ENCODE results near the gene DPP7.
"Not testable (repeated sequence)": the region's sequence is repeated elsewhere in the genome, so short reads cannot be mapped to it uniquely, and the experiment has no call there.

Gene DPP7

GRCh38 chr9:137068539-137069507, 45.7 kb downstream of the DPP7 start:
- TF ChIP-seq TAF1 (IDR thresholded peaks at IDR 0.05; ENCODE audit: borderline replicate concordance, low read depth, low read length) (no peak), POLR2A (IDR thresholded peaks at IDR 0.05; ENCODE audit: low read depth, low read length) (no peak), POLR2AphosphoS5 (IDR thresholded peaks at IDR 0.05; ENCODE audit: low read depth, low read length) (no peak)
- no peak for DNase-seq (ENCODE audit: insufficient read length)
- peak; percentile 38 for FAIRE-seq

GRCh38 chr9:137067860-137068538, 46.5 kb downstream of the DPP7 start:
- TF ChIP-seq POLR2AphosphoS5 (IDR thresholded peaks at IDR 0.05; ENCODE audit: low read depth, low read length), result no peak
- no peak for TF ChIP-seq POLR2A (IDR thresholded peaks at IDR 0.05; ENCODE audit: low read depth, low read length)
- TF ChIP-seq TAF1 (IDR thresholded peaks at IDR 0.05; ENCODE audit: borderline replicate concordance, low read depth, low read length), result no peak
- DNase-seq (ENCODE audit: insufficient read length) (peak; percentile 85), FAIRE-seq (peak; percentile 89)

- FAIRE-seq, result no peak
- DNase-seq (ENCODE audit: insufficient read length), result no peak
- TF ChIP-seq TAF1 (IDR thresholded peaks at IDR 0.05; ENCODE audit: borderline replicate concordance, low read depth, low read length) (no peak), POLR2A (IDR thresholded peaks at IDR 0.05; ENCODE audit: low read depth, low read length) (no peak), POLR2AphosphoS5 (IDR thresholded peaks at IDR 0.05; ENCODE audit: low read depth, low read length) (no peak)
These were observed 48.3 kb downstream of the DPP7 start for GRCh38 chr9:137066096-137066861.

GRCh38 chr9:137065336-137065967, 49.1 kb downstream of the DPP7 start:
- FAIRE-seq (no peak), DNase-seq (ENCODE audit: insufficient read length) (no peak)

GRCh38 chr9:137064880-137065164, 49.7 kb downstream of the DPP7 start:
- DNase-seq (ENCODE audit: insufficient read length) (no peak), FAIRE-seq (no peak)
- TF ChIP-seq POLR2A (IDR thresholded peaks at IDR 0.05; ENCODE audit: low read depth, low read length) (no peak), POLR2AphosphoS5 (IDR thresholded peaks at IDR 0.05; ENCODE audit: low read depth, low read length) (no peak), TAF1 (IDR thresholded peaks at IDR 0.05; ENCODE audit: borderline replicate concordance, low read depth, low read length) (no peak)

More at GRCh38 chr9:137065336-137065967, 49.1 kb downstream of the DPP7 start:
- no peak for TF ChIP-seq TAF1 (IDR thresholded peaks at IDR 0.05; ENCODE audit: borderline replicate concordance, low read depth, low read length)
- TF ChIP-seq POLR2A (IDR thresholded peaks at IDR 0.05; ENCODE audit: low read depth, low read length), result no peak
- no peak for TF ChIP-seq POLR2AphosphoS5 (IDR thresholded peaks at IDR 0.05; ENCODE audit: low read depth, low read length)

- TF ChIP-seq POLR2A (IDR thresholded peaks at IDR 0.05; ENCODE audit: low read depth, low read length) (no peak), POLR2AphosphoS5 (IDR thresholded peaks at IDR 0.05; ENCODE audit: low read depth, low read length) (no peak), TAF1 (IDR thresholded peaks at IDR 0.05; ENCODE audit: borderline replicate concordance, low read depth, low read length) (no peak)
- DNase-seq (ENCODE audit: insufficient read length), result peak; percentile 71
- FAIRE-seq, result peak; percentile 88
These were observed 50.3 kb downstream of the DPP7 start for GRCh38 chr9:137064027-137064879.

GRCh38 chr9:137063311-137064026, 51.1 kb downstream of the DPP7 start:
- DNase-seq (ENCODE audit: insufficient read length) (no peak), FAIRE-seq (no peak)
- TF ChIP-seq POLR2A (IDR thresholded peaks at IDR 0.05; ENCODE audit: low read depth, low read length) (no peak), POLR2AphosphoS5 (IDR thresholded peaks at IDR 0.05; ENCODE audit: low read depth, low read length) (no peak), TAF1 (IDR thresholded peaks at IDR 0.05; ENCODE audit: borderline replicate concordance, low read depth, low read length) (no peak)

- DNase-seq (ENCODE audit: insufficient read length); FAIRE-seq: not testable (repeated sequence)
These were observed 51.7 kb downstream of the DPP7 start for GRCh38 chr9:137062798-137063197.

- TF ChIP-seq POLR2AphosphoS5 (IDR thresholded peaks at IDR 0.05; ENCODE audit: low read depth, low read length), result no peak
- DNase-seq (ENCODE audit: insufficient read length) (no peak), FAIRE-seq (peak; percentile 17)
These were observed 52.1 kb downstream of the DPP7 start for GRCh38 chr9:137062384-137062783.

Measured in GM12892 (cell line).